ENCODE data around the gene FXR1. TPM values are rescaled to one million over a fixed set of nuclear protein-coding genes. Genes with fewer than 3 reads are reported as not detected.

FXR1 gene
- total RNA-seq, 1 experiment from 2014 or later = 126 TPM

- H3K27me3 ChIP-seq (replicated peaks; ENCODE audit: control insufficient read depth, insufficient read depth, low read length) = no peaks in the 10 kb centered on the region
- Mint-ChIP-seq H3K9me3 (ENCODE audit: unreplicated experiment) (no peaks in the 10 kb centered on the region), H3K4me3 (ENCODE audit: unreplicated experiment) (no peak overlapping the region), H3K4me1 (ENCODE audit: low read depth, unreplicated experiment) (no peaks in the 10 kb centered on the region), H3K36me3 (ENCODE audit: insufficient read depth, unreplicated experiment) (no peaks in the 10 kb centered on the region), H3K27ac (ENCODE audit: unreplicated experiment) (no peak overlapping the region), H3K27me3 (ENCODE audit: insufficient read depth, unreplicated experiment) (peaks cover 4% of the 10 kb centered on the region)
- TF ChIP-seq CTCF (IDR thresholded peaks at IDR 0.05; ENCODE audit: insufficient read depth in 1 of 2, low read depth in 1 of 2, low read length in 1 of 2, severe bottlenecking in 1 of 2, unreplicated experiment in 1 of 2) = no peak
- H3K4me3 ChIP-seq (ENCODE audit: low read depth, low read length) = no peak overlapping the region
- ChIA-PET POLR2A (no interaction called here), CTCF (no interaction called here)
- H3K36me3 ChIP-seq (ENCODE audit: control insufficient read depth, insufficient read depth, low read length) = no peaks in the 10 kb centered on the region
- intact Hi-C loops (cut with micrococcal nuclease; ENCODE audit: unreplicated experiment) = no loop called here
- no peaks in the 10 kb centered on the region for H3K9me3 ChIP-seq
- no peaks in the 10 kb centered on the region for H3K4me1 ChIP-seq
- BruUV-seq (replicated peaks) = no TSS peak
- DNase-seq = no peak
Measured at GRCh38 chr3:180875124-180875698, 37.3 kb upstream of the FXR1 start.

- CTCF ChIA-PET = no interaction called here
- peaks cover 10% of the 10 kb centered on the region for H3K9me3 Mint-ChIP-seq (ENCODE audit: unreplicated experiment)
- POLR2A ChIA-PET = no interaction called here
Measured at GRCh38 chr3:180881065-180881801, 31.2 kb upstream of the FXR1 start.

GRCh38 chr3:180882115-180882514 is 30.4 kb upstream of the FXR1 start:
- Mint-ChIP-seq H3K27ac (ENCODE audit: unreplicated experiment) (no peak overlapping the region), H3K9me3 (ENCODE audit: unreplicated experiment) (peaks cover 10% of the 10 kb centered on the region), H3K4me3 (ENCODE audit: unreplicated experiment) (no peak overlapping the region), H3K4me1 (ENCODE audit: low read depth, unreplicated experiment) (no peaks in the 10 kb centered on the region), H3K36me3 (ENCODE audit: insufficient read depth, unreplicated experiment) (no peaks in the 10 kb centered on the region), H3K27me3 (ENCODE audit: insufficient read depth, unreplicated experiment) (peaks cover 7% of the 10 kb centered on the region)
- no TSS peak for BruUV-seq (replicated peaks)
- H3K9me3 ChIP-seq = no peaks in the 10 kb centered on the region
- no peak for DNase-seq
- H3K4me3 ChIP-seq (ENCODE audit: low read depth, low read length) = no peak overlapping the region
- H3K27me3 ChIP-seq (replicated peaks; ENCODE audit: control insufficient read depth, insufficient read depth, low read length) = no peaks in the 10 kb centered on the region
- H3K36me3 ChIP-seq (ENCODE audit: control insufficient read depth, insufficient read depth, low read length) = no peaks in the 10 kb centered on the region
- H3K4me1 ChIP-seq = no peaks in the 10 kb centered on the region
- ChIA-PET POLR2A (no interaction called here), CTCF (no interaction called here)
- intact Hi-C loops (cut with micrococcal nuclease; ENCODE audit: unreplicated experiment) = no loop called here
- TF ChIP-seq CTCF (IDR thresholded peaks at IDR 0.05; ENCODE audit: insufficient read depth in 1 of 2, low read depth in 1 of 2, low read length in 1 of 2, severe bottlenecking in 1 of 2, unreplicated experiment in 1 of 2) = no peak

More at GRCh38 chr3:180881065-180881801, 31.2 kb upstream of the FXR1 start:
- DNase-seq = no peak
- no peaks in the 10 kb centered on the region for H3K36me3 Mint-ChIP-seq (ENCODE audit: insufficient read depth, unreplicated experiment)
- H3K27me3 ChIP-seq (replicated peaks; ENCODE audit: control insufficient read depth, insufficient read depth, low read length) = no peaks in the 10 kb centered on the region
- no peaks in the 10 kb centered on the region for H3K4me1 ChIP-seq
- no peaks in the 10 kb centered on the region for H3K4me1 Mint-ChIP-seq (ENCODE audit: low read depth, unreplicated experiment)
- no peak overlapping the region for H3K27ac Mint-ChIP-seq (ENCODE audit: unreplicated experiment)
- intact Hi-C loops (cut with micrococcal nuclease; ENCODE audit: unreplicated experiment) = no loop called here
- no peaks in the 10 kb centered on the region for H3K9me3 ChIP-seq
- no peak overlapping the region for H3K4me3 ChIP-seq (ENCODE audit: low read depth, low read length)
- TF ChIP-seq CTCF (IDR thresholded peaks at IDR 0.05; ENCODE audit: insufficient read depth in 1 of 2, low read depth in 1 of 2, low read length in 1 of 2, severe bottlenecking in 1 of 2, unreplicated experiment in 1 of 2) = no peak
- no TSS peak for BruUV-seq (replicated peaks)
- no peaks in the 10 kb centered on the region for H3K36me3 ChIP-seq (ENCODE audit: control insufficient read depth, insufficient read depth, low read length)
- H3K4me3 Mint-ChIP-seq (ENCODE audit: unreplicated experiment) = no peak overlapping the region
- H3K27me3 Mint-ChIP-seq (ENCODE audit: insufficient read depth, unreplicated experiment) = peaks cover 11% of the 10 kb centered on the region
